Upper lobe of left lung (tissue), 4 donors: ENCODE measurements around the gene ATP2B2.

Experiments
- CTCF ChIP-seq, 6 experiments: fragments of 450-650 bp in 4 of 6; fragments of 200-600 bp in 2 of 6; sonication (generic) in 2 of 6; IDR thresholded peaks; one replicate each; pipeline ENCODE4 v1.5.1; 2016 to 2019; ENCODE audit warnings: antibody characterized with exemption in 6 of 6
- EP300 ChIP-seq, 4 donors: sonication (generic); formaldehyde crosslinking; IDR thresholded peaks; one replicate each; pipeline ENCODE4 v1.5.1; 2017; ENCODE audit warnings: antibody characterized with exemption in 4 of 4, control low read depth in 2 of 4
- POLR2A ChIP-seq, 4 donors: fragments of 450-650 bp; IDR thresholded peaks; one replicate each; pipeline ENCODE4 v1.5.1; 2016 to 2017; ENCODE audit warnings: antibody characterized with exemption in 4 of 4, mild to moderate bottlenecking in 2 of 4
- POLR2AphosphoS5 ChIP-seq, 2 donors: sonication (generic); formaldehyde crosslinking; IDR thresholded peaks; one replicate each; pipeline ENCODE4 v1.5.1; 2017; ENCODE audit warnings: antibody characterized with exemption in 2 of 2

DNA sequence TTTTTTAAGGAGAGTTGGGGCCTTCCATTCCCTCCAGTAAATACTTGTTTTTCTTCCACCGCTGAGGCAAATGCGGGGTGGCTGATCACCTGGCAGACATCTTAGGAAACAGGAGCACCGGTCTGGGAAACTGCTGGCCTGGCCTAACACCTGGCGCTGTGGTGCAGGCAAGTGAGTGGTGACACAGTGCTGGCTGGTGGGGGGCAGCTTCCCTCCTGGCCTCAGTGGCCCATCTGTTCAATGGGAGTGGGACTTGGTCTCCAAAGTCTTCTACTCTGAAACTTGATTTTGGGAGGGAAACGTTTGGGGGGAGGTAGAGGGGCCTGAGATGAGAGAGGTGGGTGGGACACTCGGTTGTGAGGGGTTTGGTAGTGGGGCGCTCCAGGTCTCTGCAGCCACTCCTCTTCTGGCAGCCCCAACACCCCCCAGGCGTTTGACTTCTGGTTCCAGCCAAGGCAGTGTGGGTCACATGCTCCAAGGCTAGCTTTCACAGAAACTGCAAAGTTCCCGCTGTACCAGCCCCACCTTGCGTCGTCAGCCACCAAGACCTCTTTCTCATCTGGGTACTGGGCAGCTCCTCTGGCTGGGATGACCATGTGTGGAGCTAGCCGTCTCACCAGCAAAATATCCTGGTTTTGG is 217.3 kb downstream of the ATP2B2 start:
- TF ChIP-seq POLR2AphosphoS5 (IDR thresholded peaks at IDR 0.05) (no peak), CTCF (IDR thresholded peaks at IDR 0.05) (no peak), POLR2A (IDR thresholded peaks at IDR 0.05) (no peak), EP300 (IDR thresholded peaks at IDR 0.05) (no peak)
